GM23338 (cell line): ENCODE data around the gene IQGAP2.

Experiments
- CREB1 ChIP-seq: fragments of 250-450 bp; sonication (Bioruptor Pico); IDR thresholded peaks from 2 replicates; pipeline ENCODE4 v1.5.0; 2020; ENCODE audit warnings: low read depth, mild to moderate bottlenecking, moderate library complexity
- CTCF ChIP-seq, 2 experiments: fragments of 200-600 bp in 1 of 2; sonication (generic) in 1 of 2; conservative IDR thresholded peaks; 2 replicates each; pipeline versions ENCODE4 v1.5.1 to v1.6.1; 2016 to 2017; ENCODE audit warnings: antibody characterized with exemption in 2 of 2, low read depth in 2 of 2, mild to moderate bottlenecking in 2 of 2, moderate library complexity in 1 of 2
- ETS1 ChIP-seq: IDR thresholded peaks from 2 replicates; pipeline ENCODE4 v1.6.1; 2016; ENCODE audit warnings: antibody characterized with exemption
- EZH2 ChIP-seq: fragments of 200-600 bp; sonication (generic); IDR thresholded peaks from one replicate; pipeline ENCODE4 v1.8.0; 2017; ENCODE audit warnings: antibody characterized with exemption, mild to moderate bottlenecking, low read depth; ENCODE audit not compliant: unreplicated experiment
- EZH2phosphoT487 ChIP-seq: fragments of 200-600 bp; sonication (generic); IDR thresholded peaks from one replicate; pipeline ENCODE4 v1.8.1; 2018; ENCODE audit warnings: antibody characterized with exemption; ENCODE audit not compliant: unreplicated experiment
- JUNB ChIP-seq: IDR thresholded peaks from one replicate; pipeline ENCODE4 v1.6.1; 2016; ENCODE audit warnings: antibody characterized with exemption; ENCODE audit not compliant: unreplicated experiment
- NANOG ChIP-seq: IDR thresholded peaks from 2 replicates; pipeline ENCODE4 v1.6.1; 2016; ENCODE audit warnings: antibody characterized with exemption, borderline replicate concordance
- POLR2AphosphoS5 ChIP-seq: IDR thresholded peaks from 2 replicates; pipeline ENCODE4 v1.6.1; 2016; ENCODE audit warnings: antibody characterized with exemption, low read depth
- REST ChIP-seq: IDR thresholded peaks from one replicate; pipeline ENCODE4 v1.6.1; 2018; ENCODE audit warnings: antibody characterized with exemption; ENCODE audit not compliant: unreplicated experiment
- STAT1 ChIP-seq: IDR thresholded peaks from one replicate; pipeline ENCODE4 v1.6.1; 2016; ENCODE audit warnings: antibody characterized with exemption; ENCODE audit not compliant: unreplicated experiment
- ZNF114 ChIP-seq: fragments of 250-450 bp; sonication (Bioruptor Pico); IDR thresholded peaks from 2 replicates; pipeline ENCODE4 v1.5.0; 2020; ENCODE audit warnings: mild to moderate bottlenecking, moderate library complexity
- ZNF331 ChIP-seq: fragments of 250-450 bp; sonication (Bioruptor Pico); IDR thresholded peaks from 2 replicates; pipeline ENCODE4 v1.5.0; 2020; ENCODE audit warnings: low read depth, mild to moderate bottlenecking, moderate library complexity

DNA sequence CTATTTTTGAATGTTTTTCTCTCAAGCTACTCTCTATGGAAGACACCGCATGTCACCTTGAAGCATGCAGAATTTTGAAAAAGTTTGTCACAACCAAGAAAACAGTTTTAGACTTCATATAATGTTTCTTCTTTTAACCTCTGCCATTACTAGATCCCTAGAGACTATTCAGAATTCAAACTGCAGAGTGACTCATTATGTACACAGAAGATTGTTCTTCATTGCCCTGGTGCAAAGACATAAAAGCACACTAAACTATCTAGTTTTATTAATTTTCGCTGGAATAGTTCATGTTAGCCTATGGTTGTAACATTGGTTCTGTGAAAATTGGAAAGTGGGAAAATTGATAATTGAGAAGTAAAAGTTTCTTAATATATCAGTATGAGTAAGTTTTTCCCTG, 201.8 kb downstream of the IQGAP2 start:
- no peak for TF ChIP-seq REST
- TF ChIP-seq EZH2phosphoT487 = no peak
- no peak for TF ChIP-seq EZH2
- TF ChIP-seq JUNB = no peak
- no peak for TF ChIP-seq CTCF (conservative IDR thresholded peaks at IDR 0.05; ENCODE audit: low read depth in 2 of 2)
- no peak for TF ChIP-seq POLR2AphosphoS5
- no peak for TF ChIP-seq STAT1
- TF ChIP-seq CREB1 = no peak
- no peak for TF ChIP-seq ZNF114 (CRISPR knock-in tag)
- TF ChIP-seq ETS1 = no peak
- TF ChIP-seq ZNF331 = no peak
- TF ChIP-seq NANOG = no peak
